Psoas muscle (tissue), 8 donors: ENCODE data around the gene NFKB1. TPM values are rescaled to one million over a fixed set of nuclear protein-coding genes. Genes with fewer than 3 reads are reported as not detected.

Experiments
- ATAC-seq, 4 donors: fragments of 200-7000 bp; cut with Tn5 transposase; one replicate each; pipeline ENCODE4 v1.9.1; 2020; ENCODE audit warnings: moderate library complexity in 3 of 4, mild to moderate bottlenecking in 2 of 4
- DNase-seq, 2 donors: peaks; one replicate each; pipeline ENCODE4 v3.0.0-alpha.2; 2020
- H3K27ac ChIP-seq: fragments of 200-600 bp; one replicate; pipeline ENCODE4 v1.8.0; 2022
- H3K27me3 ChIP-seq, 3 donors: fragments of 200-600 bp in 1 of 3; one replicate each; pipeline versions ENCODE4 v1.6.1 to v1.8.0; 2013 to 2022; ENCODE audit warnings: low read length in 2 of 3, mild to moderate bottlenecking in 2 of 3, moderate library complexity in 1 of 3; ENCODE audit not compliant: insufficient read depth in 3 of 3
- H3K36me3 ChIP-seq, 2 donors: fragments of 200-600 bp in 1 of 2; one replicate each; pipeline versions ENCODE4 v1.6.1 to v1.8.0; 2013 to 2022; ENCODE audit warnings: low read depth in 1 of 2, mild to moderate bottlenecking in 1 of 2, moderate library complexity in 1 of 2; ENCODE audit not compliant: insufficient read depth in 1 of 2
- H3K4me1 ChIP-seq: fragments of 200-600 bp; one replicate; pipeline ENCODE4 v1.8.0; 2022
- H3K4me3 ChIP-seq: fragments of 200-600 bp; one replicate; pipeline ENCODE4 v1.8.0; 2022; ENCODE audit warnings: mild to moderate bottlenecking
- H3K9me3 ChIP-seq: fragments of 200-600 bp; one replicate; pipeline ENCODE4 v1.8.0; 2022
- CTCF ChIP-seq: fragments of 200-600 bp; IDR thresholded peaks from one replicate; pipeline ENCODE4 v1.8.0; 2022; ENCODE audit warnings: antibody characterized with exemption
- WGBS, 3 donors: extraction: QIAGEN DNeasy Blood & Tissue Kit; methylation state at CpG; one replicate each; pipeline versions ENCODE4 v1.1.6 to v1.1.7; 2013; 5-methylcytosine and 5-hydroxymethylcytosine counted together
- intact Hi-C, 2 donors: fragments of 100-400 bp; cut with DNase I; formaldehyde crosslinking; loops; one replicate each; pipeline versions ENCODE4 v1.11.0 to v1.14.2; 2022
- polyA plus RNA-seq, 3 donors: library from polyadenylated mRNA; stranded (reverse); fragments of 200-250 nt; gene quantifications; one replicate each; pipeline ENCODE4 v1.2.3, GENCODE V29; 2013
- total RNA-seq, 4 donors: library from RNA; stranded (reverse); fragmentation: NEBNext Ultra II Directional in 2 of 4; extraction: Animal tissue kit (Norgen Biotek cat#: 25700) in 2 of 4; gene quantifications; one replicate each; pipeline versions ENCODE4 v1.2.1 to v1.2.4, GENCODE V29; 2021 to 2023
- donor health status: healthy with polysubstance abuse.
- donor health status: DM: no; HTN: no; CAD: no; lungs with moderate emphysema.
- donor health status: Bipolar disorder and iron deficiency.
- donor health status: healthy.
- donor health status: DM: yes; HTN: yes; CAD: no.
- donor health status: DM: no; HTN: no; CAD: no.
- donor health status: DM: no; HTN: no; CAD: no.
- donor health status: DM: yes; HTN: yes; CAD: no.

NFKB1 gene
- total and polyA plus RNA-seq, 7 donors = 11.7 to 47.5 (median 20.1) TPM

GRCh38 chr4:102631616-102632015 lies 130.5 kb downstream of the NFKB1 start:
- Histone ChIP-seq H3K4me3 (no peak overlapping the region), H3K4me1 (no peaks in the 10 kb centered on the region), H3K27me3 (no peaks in the 10 kb centered on the region), H3K27ac (no peak overlapping the region), H3K36me3 (peaks cover 0 to 13% of the 10 kb centered on the region in 2 donors), H3K9me3 (no peaks in the 10 kb centered on the region)
- 73 to 77% (median 77%) methylated on average over 7 of the region's 7 CpGs for WGBS, 3 donors
- DNase-seq (no peak), ATAC-seq (no peak)
- intact Hi-C loops = no loop called here
- TF ChIP-seq CTCF = no peak

DNA sequence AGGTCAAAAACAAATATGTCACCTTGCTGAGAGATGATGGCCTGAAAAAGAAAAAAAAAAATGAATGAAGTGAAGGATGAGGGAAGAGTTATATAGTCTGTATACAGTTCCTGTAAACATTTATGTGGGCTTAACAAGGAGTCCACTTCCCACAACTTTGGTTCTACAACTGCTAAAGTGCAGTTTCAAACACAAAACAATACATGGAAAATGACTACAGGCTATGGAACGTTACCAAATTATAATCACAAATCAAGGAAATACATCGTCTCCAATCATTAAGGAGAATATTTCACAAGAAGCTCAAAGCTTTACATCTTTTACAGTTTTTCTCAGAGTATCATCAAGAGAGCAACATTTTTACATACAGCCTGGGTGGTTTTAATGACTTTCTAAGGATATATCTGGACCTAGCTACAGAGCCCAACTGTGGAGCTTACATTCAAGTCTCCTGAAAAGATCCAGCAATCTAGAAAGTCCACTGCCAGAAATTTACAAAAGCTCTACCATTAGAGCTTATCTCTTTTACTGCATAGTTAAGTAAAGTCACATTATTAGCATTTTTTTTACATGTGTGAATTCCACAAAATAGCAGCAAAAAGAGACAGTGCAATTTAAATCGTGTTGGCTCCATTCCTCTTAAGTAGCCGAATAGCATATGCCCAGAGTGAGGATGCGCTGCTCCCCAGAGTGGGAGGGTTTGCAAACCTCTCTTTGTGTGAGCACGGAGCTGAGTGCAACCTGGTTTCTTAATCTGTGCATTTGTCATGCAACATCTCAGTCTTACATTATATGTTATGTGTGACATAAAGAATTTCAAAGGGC lies 131.3 kb downstream of the NFKB1 start:
- Histone ChIP-seq H3K27me3 (no peaks in the 10 kb centered on the region), H3K9me3 (no peaks in the 10 kb centered on the region), H3K27ac (no peak overlapping the region), H3K4me1 (no peaks in the 10 kb centered on the region), H3K36me3 (peaks cover 0 to 21% of the 10 kb centered on the region in 2 donors), H3K4me3 (no peak overlapping the region)
- DNase-seq = no peak
- no peak for ATAC-seq
- intact Hi-C loops = no loop called here
- 53 to 58% (median 55%) methylated on average over 6 of the region's 6 CpGs for WGBS, 3 donors
- no peak for TF ChIP-seq CTCF

DNA sequence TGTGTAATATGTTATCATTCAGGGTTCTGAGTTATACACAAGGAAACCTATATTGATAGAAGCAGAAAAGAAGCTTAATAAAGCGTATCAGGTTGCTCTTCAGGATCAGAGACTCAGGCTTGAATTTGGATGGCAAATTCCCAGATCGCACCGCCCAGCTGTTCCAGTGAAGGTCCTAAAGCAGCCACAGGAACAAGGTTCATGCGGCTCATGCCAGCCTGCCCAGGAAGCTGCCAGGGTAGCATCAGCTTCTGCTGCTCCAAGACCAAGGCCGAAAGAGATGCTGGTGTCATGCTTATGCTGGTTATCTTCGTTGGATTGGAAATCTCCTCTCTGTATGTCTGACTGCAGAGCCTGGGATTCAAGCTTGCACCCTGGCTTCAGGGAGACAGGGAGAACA lies 131.9 kb downstream of the NFKB1 start:
- Histone ChIP-seq H3K36me3 (peaks cover 0 to 25% of the 10 kb centered on the region in 2 donors), H3K4me1 (no peaks in the 10 kb centered on the region), H3K9me3 (no peaks in the 10 kb centered on the region), H3K4me3 (no peak overlapping the region), H3K27me3 (no peaks in the 10 kb centered on the region), H3K27ac (no peak overlapping the region)
- intact Hi-C loops = no loop called here
- 55 to 76% (median 58%) methylated on average over 6 of the region's 6 CpGs for WGBS, 3 donors
- no peak for TF ChIP-seq CTCF
- no peak for DNase-seq
- ATAC-seq = no peak

DNA sequence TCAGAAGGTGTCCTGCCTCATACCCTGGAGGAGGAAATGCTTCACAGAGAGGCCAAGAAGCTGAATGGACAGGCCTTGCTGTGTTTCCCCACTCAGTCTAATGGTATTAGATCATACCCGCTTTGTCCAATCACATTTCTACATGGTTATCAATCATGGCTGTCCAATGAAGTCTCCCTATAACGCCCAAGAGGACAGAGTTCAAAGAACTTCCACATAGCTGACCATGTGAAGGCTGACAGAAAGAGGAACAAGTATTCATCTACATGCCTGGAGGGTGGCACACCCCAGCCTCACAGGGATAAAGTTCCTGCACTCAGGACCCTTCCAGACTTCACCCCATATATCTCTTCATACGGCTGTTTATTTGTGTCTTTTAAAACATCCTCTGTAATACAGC lies 136.2 kb downstream of the NFKB1 start:
- no peak for TF ChIP-seq CTCF
- H3K36me3 ChIP-seq = peaks cover 0 to 28% of the 10 kb centered on the region in 2 donors
- H3K9me3 ChIP-seq = no peaks in the 10 kb centered on the region
- DNase-seq (no peak), ATAC-seq (no peak)
- 79 to 97% (median 91%) methylated on average over 3 of the region's 3 CpGs for WGBS, 3 donors
- intact Hi-C loops = no loop called here
- H3K4me1 ChIP-seq = no peaks in the 10 kb centered on the region
- no peak overlapping the region for H3K4me3 ChIP-seq
- H3K27ac ChIP-seq = no peak overlapping the region
- H3K27me3 ChIP-seq = no peaks in the 10 kb centered on the region

- no peaks in the 10 kb centered on the region for H3K27me3 ChIP-seq
- peaks cover 0 to 28% of the 10 kb centered on the region in 2 donors for H3K36me3 ChIP-seq
- no peak overlapping the region for H3K4me3 ChIP-seq
- H3K4me1 ChIP-seq = no peaks in the 10 kb centered on the region
- H3K9me3 ChIP-seq = no peaks in the 10 kb centered on the region
- 68 to 76% (median 73%) methylated on average over 1 of the region's 1 CpG for WGBS, 3 donors
- intact Hi-C loops = no loop called here
- no peak for ATAC-seq
- no peak overlapping the region for H3K27ac ChIP-seq
- DNase-seq = no peak
- TF ChIP-seq CTCF = no peak
Observed at GRCh38 chr4:102638621-102639020, 137.5 kb downstream of the NFKB1 start.
